ENCODE results near the gene TMEM184A.

GRCh38 chr7:1564603-1565022 is 8.6 kb upstream of the TMEM184A start:
- no peak for TF ChIP-seq CTCF (IDR thresholded peaks at IDR 0.05)
- no peak for TF ChIP-seq POLR2AphosphoS5 (IDR thresholded peaks at IDR 0.05)
- TF ChIP-seq POLR2A (IDR thresholded peaks at IDR 0.05), result no peak

Measured in breast epithelium (tissue), 3 donors.